Testis (tissue), 2 donors: ENCODE measurements around the gene EPB41L2.

ENCODE experiments used
- CTCF ChIP-seq, 3 experiments: fragments of 450-650 bp in 2 of 3; fragments of 200-600 bp in 1 of 3; sonication (generic) in 1 of 3; IDR thresholded peaks; one replicate each; pipeline ENCODE4 v1.5.1; 2016 to 2019; ENCODE audit warnings: antibody characterized with exemption in 3 of 3, mild to moderate bottlenecking in 2 of 3, moderate library complexity in 1 of 3
- POLR2A ChIP-seq: fragments of 450-650 bp; IDR thresholded peaks from one replicate; pipeline ENCODE4 v1.6.1; 2017; ENCODE audit warnings: antibody characterized with exemption, mild to moderate bottlenecking, moderate library complexity

GRCh38 chr6:131052181-131052580, 10.9 kb downstream of the EPB41L2 start:
- TF ChIP-seq CTCF (IDR thresholded peaks at IDR 0.05) (no peak), POLR2A (no peak)
